Measurements from ENCODE around the gene PHETA2. TPM values are rescaled to one million over a fixed set of nuclear protein-coding genes. Genes with fewer than 3 reads are reported as not detected.
"Not testable (repeated sequence)": the region's sequence is repeated elsewhere in the genome, so short reads cannot be mapped to it uniquely, and the experiment has no call there.

Gene PHETA2
- total RNA-seq, 4 donors from 2014 or later = 16.6 to 34.6 (median 25.4) TPM

DNA sequence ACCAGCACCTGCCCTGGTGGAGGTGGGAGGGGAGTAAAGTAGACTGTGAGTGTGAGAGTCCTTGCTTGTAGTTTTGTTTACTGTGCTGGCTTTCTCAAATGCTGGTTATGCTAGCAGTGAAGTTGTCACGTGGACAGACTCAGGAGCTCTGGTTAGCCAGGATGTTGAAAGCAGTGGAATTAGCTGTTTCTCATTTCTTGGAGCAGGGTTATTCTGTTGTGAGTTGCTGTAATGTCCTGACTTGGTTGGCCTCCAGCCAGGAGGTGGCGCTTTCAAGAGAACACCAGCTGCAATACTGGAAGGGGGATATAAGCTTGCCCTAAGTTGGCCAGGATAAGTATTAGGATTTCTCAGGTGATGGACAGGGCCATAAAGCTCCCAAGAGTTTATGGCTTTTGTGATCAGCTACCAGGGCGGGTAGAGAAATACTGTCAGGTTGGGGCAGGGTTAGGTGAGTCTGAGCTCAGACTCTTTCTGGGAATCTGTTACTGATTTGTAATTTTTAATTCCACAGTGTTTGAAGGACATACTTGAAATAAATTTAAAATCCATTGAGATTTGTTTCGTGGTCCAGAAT, 42.9 kb downstream of the PHETA2 start:
- intact Hi-C loops (cut with DNase I) = loop anchor here (10.0 kb wide), 1 partner anchor 152 kb away; the partner anchor contains the start of gene SEPTIN3
- Histone ChIP-seq H3K36me3 (no peaks in the 10 kb centered on the region), H3K27me3 (no peaks in the 10 kb centered on the region), H3K4me3 (no peak overlapping the region), H3K27ac (replicated peaks in 1 of 4) (no peak overlapping the region), H3K9me3 (peaks cover 0 to 12% (median 3%) of the 10 kb centered on the region in 4 donors), H3K4me1 (no peaks in the 10 kb centered on the region)
- no peak for TF ChIP-seq POLR2AphosphoS5 (IDR thresholded peaks at IDR 0.05)
- TF ChIP-seq EP300 (IDR thresholded peaks at IDR 0.05) = no peak
- 83% methylated on average over 4 of the region's 4 CpGs for WGBS
- no peak for DNase-seq (ENCODE audit: extremely low spot score)

DNA sequence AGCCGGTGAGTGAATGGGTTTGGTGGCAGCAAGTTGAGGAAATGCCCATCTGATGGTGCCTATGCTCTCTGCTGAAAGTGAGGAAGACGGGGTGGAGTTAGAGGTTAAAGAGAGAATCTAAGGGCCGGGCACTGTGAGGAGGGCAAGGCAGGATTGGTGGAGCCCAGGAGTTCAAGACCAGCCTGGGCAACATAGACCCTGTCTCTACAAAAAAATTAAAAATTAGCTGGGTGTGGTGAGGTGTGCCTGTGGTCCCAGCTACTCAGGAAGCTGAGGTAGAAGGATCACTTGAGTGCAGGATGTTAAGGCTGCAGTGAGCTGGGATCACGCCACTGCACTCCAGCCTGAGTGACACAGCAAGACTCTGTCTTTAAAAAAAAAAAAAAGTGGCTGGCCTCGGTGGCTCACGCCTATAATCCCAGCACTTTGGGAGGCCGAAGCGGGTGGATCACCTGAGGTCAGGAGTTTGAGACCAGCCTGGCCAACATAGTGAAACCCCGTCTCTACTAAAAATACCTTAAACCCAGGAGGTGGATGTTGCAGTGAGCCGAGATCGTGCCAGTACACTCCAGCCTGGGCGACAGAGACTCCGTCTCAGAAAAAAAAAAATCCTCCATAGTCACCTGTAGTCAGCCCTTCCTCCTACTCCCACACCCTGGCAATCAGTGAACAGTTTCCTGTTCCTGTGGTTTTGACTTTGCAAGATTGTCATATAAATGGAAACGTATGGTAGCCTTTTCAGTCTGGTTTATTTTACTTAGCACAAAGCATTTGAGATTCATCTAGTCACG, 46.4 kb downstream of the PHETA2 start:
- whole genome bisulfite sequencing = 72% methylated on average over 15 of the region's 15 CpGs
- intact Hi-C loops (cut with DNase I); H3K4me3 ChIP-seq; H3K36me3 ChIP-seq; H3K27me3 ChIP-seq; H3K9me3 ChIP-seq; DNase-seq (ENCODE audit: extremely low spot score); H3K27ac ChIP-seq (replicated peaks in 1 of 4); H3K4me1 ChIP-seq: not testable (repeated sequence)

DNA sequence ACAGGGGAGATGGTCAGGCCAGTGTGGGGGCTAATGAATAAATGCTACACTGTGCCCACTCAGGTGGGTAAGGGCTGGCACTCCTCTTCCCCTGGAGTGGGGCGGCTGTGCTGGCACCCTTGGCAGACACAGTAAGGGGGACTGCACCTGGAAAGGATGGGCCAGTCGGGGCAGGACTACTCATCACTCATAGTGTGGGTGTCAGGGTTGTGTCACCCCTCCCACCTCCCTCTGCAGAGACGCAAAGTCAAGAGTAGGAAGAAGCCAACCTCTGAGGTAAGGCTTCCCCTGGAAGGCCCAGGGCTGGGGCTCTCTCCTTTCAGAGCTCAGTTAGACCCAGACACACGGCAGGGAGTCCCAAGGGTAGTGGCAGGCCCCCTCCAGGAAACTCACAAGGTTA, 49.5 kb downstream of the PHETA2 start:
- no CpG with 5 or more reads among the region's 4 CpGs for WGBS
- H3K4me3 ChIP-seq; intact Hi-C loops (cut with DNase I); H3K4me1 ChIP-seq; H3K36me3 ChIP-seq; H3K27me3 ChIP-seq; DNase-seq (ENCODE audit: extremely low spot score); H3K9me3 ChIP-seq; H3K27ac ChIP-seq (replicated peaks in 1 of 4): not testable (repeated sequence)

DNA sequence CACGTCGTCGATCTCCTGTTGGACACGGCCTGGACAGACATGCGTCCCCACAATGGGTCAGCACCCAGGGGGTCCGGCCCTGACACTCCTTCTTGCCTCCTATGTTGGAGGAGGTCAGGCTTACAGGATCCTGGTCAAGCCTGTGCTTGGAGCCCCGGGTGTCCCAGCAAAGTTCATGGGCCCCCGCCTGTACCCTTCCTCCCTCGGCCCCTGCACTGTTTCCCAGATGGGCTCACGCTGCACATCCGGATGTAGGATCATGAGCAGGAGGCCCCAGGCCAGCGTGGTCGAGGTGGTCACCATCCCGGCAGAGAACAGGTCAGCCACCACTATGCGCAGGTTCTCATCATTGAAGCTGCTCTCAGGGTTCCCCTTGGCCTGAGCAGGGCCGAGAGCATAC, 53.6 kb downstream of the PHETA2 start:
- DNase-seq (ENCODE audit: extremely low spot score) = no peak
- intact Hi-C loops (cut with DNase I) = no loop called here
- WGBS = 93% methylated on average over 5 of the region's 16 CpGs

DNA sequence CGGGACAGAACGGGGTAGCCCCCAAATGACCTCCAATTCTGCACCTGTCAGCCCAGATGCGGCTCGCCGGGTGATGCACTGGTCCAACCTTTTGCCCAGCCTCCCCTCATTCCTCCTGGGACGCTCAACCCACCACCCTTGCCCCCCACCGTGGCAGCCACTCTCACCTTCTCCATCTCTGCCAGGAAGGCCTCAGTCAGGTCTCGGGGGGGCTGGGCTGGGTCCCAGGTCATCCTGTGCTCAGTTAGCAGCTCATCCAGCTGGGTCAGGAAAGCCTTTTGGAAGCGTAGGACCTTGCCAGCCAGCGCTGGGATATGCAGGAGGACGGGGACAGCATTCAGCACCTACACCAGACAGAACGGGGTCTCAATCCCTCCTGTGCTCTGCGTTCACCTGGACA, 54.0 kb downstream of the PHETA2 start:
- not testable (repeated sequence) for H3K4me1 ChIP-seq

More for the DNA sequence above, 53.6 kb downstream of the PHETA2 start:
- Histone ChIP-seq H3K27ac (replicated peaks in 1 of 4) (no peak overlapping the region), H3K4me1 (no peaks in the 10 kb centered on the region), H3K27me3 (no peaks in the 10 kb centered on the region), H3K9me3 (no peaks in the 10 kb centered on the region), H3K36me3 (no peaks in the 10 kb centered on the region), H3K4me3 (no peak overlapping the region)
- TF ChIP-seq, protein P1, sequence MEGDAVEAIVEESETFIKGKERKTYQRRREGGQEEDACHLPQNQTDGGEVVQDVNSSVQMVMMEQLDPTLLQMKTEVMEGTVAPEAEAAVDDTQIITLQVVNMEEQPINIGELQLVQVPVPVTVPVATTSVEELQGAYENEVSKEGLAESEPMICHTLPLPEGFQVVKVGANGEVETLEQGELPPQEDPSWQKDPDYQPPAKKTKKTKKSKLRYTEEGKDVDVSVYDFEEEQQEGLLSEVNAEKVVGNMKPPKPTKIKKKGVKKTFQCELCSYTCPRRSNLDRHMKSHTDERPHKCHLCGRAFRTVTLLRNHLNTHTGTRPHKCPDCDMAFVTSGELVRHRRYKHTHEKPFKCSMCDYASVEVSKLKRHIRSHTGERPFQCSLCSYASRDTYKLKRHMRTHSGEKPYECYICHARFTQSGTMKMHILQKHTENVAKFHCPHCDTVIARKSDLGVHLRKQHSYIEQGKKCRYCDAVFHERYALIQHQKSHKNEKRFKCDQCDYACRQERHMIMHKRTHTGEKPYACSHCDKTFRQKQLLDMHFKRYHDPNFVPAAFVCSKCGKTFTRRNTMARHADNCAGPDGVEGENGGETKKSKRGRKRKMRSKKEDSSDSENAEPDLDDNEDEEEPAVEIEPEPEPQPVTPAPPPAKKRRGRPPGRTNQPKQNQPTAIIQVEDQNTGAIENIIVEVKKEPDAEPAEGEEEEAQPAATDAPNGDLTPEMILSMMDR (IDR thresholded peaks at IDR 0.05) = no peak
- TF ChIP-seq POLR2AphosphoS5 (IDR thresholded peaks at IDR 0.05) (no peak), POLR2A (IDR thresholded peaks at IDR 0.05; ENCODE audit: low read depth) (no peak), EP300 (IDR thresholded peaks at IDR 0.05) (no peak)

More for the DNA sequence above, 54.0 kb downstream of the PHETA2 start:
- WGBS = 97% methylated on average over 5 of the region's 13 CpGs
- H3K4me3 ChIP-seq; H3K36me3 ChIP-seq; H3K27ac ChIP-seq (replicated peaks in 1 of 4); H3K27me3 ChIP-seq; H3K9me3 ChIP-seq; intact Hi-C loops (cut with DNase I); DNase-seq (ENCODE audit: extremely low spot score): not testable (repeated sequence)

Small RNA genes lying within 50 kb of the gene (small RNA-seq; reads per million reads assigned to genes)
- gene SNORD13P1 = 0 reads per million in 3 donors

Other genes starting within 250 kb of the PHETA2 start
- 10 to 100 TPM; 56.4 to 97.7 (median 57.2) TPM for gene SREBF2, start 241.1 kb upstream of the PHETA2 start, total RNA-seq
- under 1 TPM in 1 of 4 donors, not detected in 3; 0.83 TPM for gene SHISA8, start 159.2 kb upstream of the PHETA2 start, total RNA-seq
- under 1 TPM in 2 of 4 donors, not detected in 2; 0.17 to 0.33 TPM for gene TNFRSF13C, start 147.4 kb upstream of the PHETA2 start, total RNA-seq
- not detected for gene CENPM, start 127.1 kb upstream of the PHETA2 start, total RNA-seq
- under 1 TPM; under 0.01 to 0.50 (median 0.36) TPM for gene SEPTIN3, start 104.8 kb upstream of the PHETA2 start, total RNA-seq
- 1 to 10 TPM in 1 of 4 donors, under 1 TPM in 2, not detected in 1; 0.33 to 1.0 (median 0.45) TPM for gene WBP2NL, start 75.5 kb upstream of the PHETA2 start, total RNA-seq
- gene NAGA, start 3.4 kb upstream of the PHETA2 start, total RNA-seq = 10 to 100 TPM; 26.2 to 40.9 (median 33.7) TPM
- 10 to 100 TPM; 18.9 to 32.7 (median 22.1) TPM for gene SMDT1, start 5.5 kb downstream of the PHETA2 start, total RNA-seq
- 10 to 100 TPM; 54.0 to 90.9 (median 75.8) TPM for gene NDUFA6, start 16.5 kb downstream of the PHETA2 start, total RNA-seq
- under 1 TPM in 2 of 4 donors, not detected in 2; 0.42 to 0.52 TPM for gene CYP2D6, start 56.6 kb downstream of the PHETA2 start, total RNA-seq
- 10 to 100 TPM; 24.9 to 48.2 (median 38.4) TPM for gene TCF20, start 196.4 kb downstream of the PHETA2 start, total RNA-seq

Data from esophagus muscularis mucosa (tissue), 4 donors.